ENCODE results near the gene IMMP2L.

Gene IMMP2L

DNA sequence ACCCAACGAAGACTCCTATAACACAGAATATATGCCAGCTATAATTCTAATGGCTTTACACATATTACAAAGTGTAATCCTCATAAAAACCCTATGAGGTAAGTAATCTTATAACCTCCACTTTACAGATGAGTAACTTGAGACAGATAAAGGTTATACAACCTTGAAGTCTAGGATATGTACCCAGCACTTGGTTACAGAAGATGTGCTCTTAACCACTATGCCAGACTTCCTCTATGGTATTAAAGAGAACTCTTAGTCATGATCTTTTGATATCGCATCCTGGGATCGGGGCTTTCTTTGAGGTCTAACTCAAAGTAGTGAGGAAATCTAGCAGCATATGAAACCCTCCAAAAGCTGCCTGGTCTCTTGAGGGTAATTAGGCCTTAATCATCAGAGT is 790.6 kb downstream of the IMMP2L start:
- no peak for DNase-seq (ENCODE audit: low read depth in 2 of 3, low spot score in 2 of 3)

DNA sequence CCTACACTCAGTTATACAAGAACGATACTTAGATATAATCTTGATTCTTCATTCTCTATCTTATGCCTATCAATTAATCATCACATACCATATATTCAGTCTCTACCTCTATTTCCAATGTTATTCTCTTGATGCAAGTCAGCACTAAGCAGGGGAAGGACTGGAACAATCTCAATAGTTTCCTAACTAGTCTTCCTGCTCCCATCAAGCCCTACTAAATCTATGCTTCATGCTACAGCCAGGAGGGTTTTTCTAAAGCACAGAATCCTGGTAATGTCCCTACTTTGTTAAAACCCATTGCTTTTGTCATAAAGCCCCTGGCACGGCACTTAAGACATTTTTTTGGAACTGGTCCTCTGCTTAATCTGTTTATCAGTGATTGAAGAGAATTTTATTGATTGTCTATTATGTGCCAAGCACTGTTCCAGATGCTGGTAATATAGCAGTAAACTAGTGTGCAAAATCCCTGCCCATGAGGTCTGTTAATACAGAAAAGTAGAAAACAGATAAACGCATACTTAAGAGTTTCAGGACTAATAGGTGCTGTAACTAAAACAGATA is 794.7 kb downstream of the IMMP2L start:
- DNase-seq (ENCODE audit: low read depth in 2 of 3, low spot score in 2 of 3), result no peak

DNA sequence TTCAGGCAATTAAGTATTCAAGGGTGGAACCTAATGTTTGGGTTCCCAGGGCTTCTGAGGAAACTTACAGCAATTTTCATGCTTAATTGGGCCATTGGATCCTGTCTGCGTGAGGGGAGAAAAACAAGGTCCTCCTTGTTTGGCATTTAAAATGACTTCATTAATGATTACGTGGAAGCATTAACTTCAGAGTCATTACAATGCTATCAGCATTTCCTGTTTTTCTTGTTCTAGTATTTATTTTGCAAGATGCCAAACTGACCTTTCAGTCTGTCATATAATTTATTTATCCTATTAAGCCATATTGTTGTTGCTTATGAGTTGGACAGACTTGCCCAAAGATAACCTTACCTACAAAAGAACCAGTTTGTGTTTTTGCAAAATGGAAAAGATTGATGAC is 795.4 kb downstream of the IMMP2L start:
- DNase-seq (ENCODE audit: low read depth in 2 of 3, low spot score in 2 of 3), result no peak

DNA sequence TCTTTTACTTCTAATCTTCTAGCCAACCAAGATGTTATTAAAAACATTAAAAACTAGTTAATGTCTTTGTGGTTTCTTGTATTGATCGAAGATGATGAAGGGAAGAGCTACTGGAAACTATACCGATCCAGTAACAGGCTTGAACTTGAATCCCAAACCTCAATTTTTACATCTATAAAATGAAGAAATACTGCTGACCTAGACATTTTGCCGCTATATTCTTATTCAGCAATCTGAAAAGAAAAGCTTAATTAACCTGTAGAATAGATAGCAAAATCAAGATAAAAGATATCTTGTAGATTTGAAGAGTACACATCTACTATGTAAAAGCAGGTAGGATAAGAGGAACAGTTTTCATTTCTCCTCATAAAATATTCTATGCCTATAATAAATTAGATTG is 797.4 kb downstream of the IMMP2L start:
- DNase-seq (ENCODE audit: low read depth in 2 of 3, low spot score in 2 of 3), result no peak

DNA sequence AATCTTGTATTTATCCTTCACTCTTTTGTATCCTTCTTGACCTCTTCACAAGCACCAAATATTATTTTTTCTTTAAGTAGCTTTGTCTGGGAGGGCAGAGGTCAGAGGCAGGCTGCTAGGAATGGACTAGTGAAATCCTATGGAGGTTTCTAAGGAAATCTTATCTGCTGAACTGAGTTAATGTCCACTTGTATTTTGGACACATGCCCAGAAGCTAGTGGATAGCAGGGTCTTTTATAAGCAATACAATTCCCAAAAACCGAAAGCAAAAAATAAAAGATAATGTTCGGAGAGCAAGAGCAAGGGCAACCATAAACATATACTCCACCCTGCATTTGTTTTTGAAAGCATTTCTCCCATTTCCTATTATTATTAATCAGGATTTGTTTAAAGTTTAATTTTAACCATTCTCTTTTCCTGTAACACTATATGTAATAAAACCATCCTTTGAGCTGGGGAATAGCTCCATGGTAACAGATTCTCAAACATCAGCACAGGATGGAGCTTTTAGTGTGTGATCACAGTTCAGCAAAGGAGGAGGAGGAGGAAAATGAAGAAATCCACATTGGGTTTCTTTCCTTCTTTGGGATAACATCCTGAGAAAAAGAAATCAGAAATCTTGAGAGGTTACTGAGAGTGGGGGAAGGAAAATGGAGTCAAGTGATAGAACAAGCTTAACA is 799.6 kb downstream of the IMMP2L start:
- no peak for DNase-seq (ENCODE audit: low read depth in 2 of 3, low spot score in 2 of 3)

DNA sequence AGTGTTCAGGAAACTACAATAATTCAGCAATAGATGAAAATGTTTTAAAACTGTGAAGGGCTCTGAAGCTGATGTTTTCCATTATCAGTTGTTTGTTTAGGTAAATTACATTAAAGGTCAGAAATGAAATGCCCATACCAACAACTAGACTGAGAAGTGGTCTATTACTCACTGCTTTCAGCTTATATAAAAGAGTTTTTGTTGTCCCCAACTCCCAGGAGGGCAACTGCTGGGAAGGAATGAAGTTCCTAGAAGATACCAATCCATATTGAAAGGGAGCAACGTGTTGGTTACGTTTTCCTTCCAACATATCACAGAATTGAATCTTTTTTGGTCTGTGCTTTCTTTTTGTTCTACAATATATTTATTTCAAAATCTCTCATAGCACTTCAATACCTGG is 802.0 kb downstream of the IMMP2L start:
- no peak for DNase-seq (ENCODE audit: low read depth in 2 of 3, low spot score in 2 of 3)

DNA sequence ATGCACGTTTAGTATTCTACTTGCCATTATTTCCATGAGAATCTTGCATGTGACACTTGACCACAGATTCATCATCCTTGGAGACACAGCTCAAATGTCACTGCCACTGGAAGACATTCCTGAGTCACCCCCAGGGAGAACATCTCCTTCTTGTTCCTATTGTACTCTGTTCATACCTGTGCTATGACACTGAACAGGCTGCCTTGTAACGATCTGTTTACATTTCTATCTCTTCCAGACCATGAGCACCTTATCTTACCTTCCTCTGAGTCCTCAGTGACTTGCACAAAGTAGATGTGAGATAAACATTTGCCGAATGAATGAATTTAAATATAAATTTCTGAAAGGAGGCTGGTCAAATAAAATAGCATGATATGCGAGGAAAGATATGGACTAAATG is 803.2 kb downstream of the IMMP2L start:
- no peak for DNase-seq (ENCODE audit: low read depth in 2 of 3, low spot score in 2 of 3)

DNA sequence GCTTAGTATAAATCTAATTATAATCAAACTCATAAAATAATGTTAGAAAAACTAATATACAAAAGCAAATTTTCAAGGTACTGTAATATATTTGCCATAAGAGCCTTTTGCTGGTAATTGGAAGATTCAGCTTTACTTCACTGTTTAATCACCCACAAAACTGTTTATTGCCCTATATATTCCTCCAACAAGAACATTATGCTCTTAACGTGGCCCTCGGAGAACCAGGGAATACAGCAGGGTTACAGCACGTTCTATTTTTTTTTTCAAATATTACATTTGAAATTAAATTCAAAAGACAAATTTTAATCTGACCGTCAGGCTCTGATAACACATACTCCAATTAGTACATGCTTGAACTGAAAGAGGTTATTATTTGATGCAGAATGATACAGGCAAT is 807.6 kb downstream of the IMMP2L start:
- no peak for DNase-seq (ENCODE audit: low read depth in 2 of 3, low spot score in 2 of 3)

DNA sequence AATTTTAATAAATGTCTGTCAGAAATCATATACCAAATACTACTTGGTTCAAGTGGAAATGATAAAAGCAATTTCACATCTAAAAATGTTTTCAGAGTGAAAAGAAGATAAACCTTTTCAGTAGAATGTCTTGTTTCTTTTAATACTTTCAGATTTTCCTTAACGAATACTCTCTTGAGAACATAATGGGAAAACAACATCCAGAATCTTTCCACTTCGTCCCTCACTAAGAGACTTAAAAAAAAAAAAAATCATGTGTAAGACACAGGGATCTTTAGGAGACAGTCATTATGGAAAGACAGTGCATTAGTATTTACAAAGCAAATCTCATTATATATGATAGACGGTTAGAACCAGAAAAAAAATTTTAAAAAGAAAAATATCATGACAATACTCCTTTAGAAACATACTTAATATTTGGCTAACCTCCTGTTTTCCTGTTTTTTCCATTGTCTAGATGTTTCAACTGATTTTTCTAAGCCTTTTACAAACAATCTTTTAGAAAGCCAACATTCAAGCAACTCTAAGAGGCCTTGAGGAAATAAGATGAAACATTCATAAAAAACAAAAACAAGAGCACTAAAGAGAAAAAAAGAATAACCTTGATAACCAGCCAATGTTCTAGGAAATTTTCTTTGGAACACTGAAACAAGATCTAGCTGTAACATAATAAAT is 811.2 kb downstream of the IMMP2L start:
- no peak for DNase-seq (ENCODE audit: low read depth in 2 of 3, low spot score in 2 of 3)

DNA sequence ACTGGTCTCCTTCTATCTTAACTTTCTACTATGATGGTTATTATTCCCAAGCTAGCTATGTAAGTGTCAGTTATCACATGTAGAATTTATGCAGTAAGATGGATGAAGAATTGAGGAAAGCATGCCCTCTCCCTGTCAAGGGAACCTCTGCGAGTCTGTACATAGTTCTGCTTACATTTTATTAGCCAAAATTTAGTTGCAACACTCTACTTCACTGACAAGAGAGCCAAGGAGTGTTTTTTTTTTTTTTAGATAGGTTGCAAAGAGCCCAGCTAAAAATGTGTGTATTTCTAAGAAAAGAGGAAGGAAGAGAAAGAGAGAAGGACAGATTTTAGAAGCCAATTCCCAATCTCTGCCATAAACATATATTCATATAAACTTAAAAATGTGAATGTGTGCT is 829.1 kb downstream of the IMMP2L start:
- DNase-seq (ENCODE audit: low read depth in 2 of 3, low spot score in 2 of 3), result no peak

DNA sequence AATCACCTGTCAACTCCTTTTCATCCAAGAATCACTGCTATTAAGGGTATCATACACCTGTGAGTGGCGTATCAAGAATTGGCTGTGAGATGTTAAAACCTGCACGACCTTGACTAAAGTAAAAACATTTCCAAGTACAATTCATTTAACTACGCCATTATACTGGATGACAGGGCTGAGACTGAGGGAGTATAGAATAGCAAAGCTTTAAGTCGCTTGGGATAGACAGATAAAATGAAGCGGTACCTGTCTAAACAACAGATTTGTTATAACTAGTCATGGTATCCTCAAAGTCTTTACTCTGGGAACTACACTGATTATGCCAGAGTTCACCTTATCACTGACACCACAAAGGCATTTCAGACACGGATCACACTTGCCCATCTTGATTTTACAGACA is 837.5 kb downstream of the IMMP2L start:
- no peak for DNase-seq (ENCODE audit: low read depth in 2 of 3, low spot score in 2 of 3)

DNA sequence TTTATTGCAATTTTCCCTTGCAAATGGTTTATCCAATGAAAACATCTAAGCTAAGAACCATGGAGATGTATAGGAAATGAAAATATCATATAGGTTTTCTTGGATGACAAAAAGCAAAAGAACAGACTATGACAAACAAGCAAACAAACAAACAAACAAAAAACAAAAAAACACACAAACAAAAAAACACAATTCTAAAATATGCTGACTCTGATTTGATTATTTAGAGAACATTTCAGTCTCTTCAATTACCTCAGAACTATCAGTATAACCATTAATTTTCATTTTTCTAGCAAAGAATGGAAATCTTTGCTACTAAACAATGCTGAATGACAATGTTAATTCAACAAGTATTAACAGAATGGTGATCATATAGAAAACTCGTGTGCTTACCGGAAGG is 840.9 kb downstream of the IMMP2L start:
- DNase-seq (ENCODE audit: low read depth in 2 of 3, low spot score in 2 of 3), result no peak

DNA sequence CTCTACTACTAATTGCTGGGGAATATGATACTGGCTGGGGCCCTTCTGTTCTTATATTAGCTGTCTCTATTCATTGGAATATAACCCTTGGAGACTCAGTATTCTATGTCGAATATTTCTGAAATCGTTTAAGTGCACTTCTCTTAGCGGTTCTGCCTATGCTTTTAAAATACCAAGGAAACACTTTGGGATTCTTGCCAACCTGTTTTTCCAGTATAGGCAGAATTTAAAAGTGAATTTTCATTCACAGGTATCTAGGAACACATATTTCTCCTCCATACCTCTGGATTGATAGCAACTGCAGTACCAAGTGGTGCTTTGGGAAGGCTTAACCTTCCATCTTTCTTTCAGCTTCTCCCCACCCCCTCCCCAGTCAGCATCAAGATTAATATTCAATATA is 841.7 kb downstream of the IMMP2L start:
- no peak for DNase-seq (ENCODE audit: low read depth in 2 of 3, low spot score in 2 of 3)

DNA sequence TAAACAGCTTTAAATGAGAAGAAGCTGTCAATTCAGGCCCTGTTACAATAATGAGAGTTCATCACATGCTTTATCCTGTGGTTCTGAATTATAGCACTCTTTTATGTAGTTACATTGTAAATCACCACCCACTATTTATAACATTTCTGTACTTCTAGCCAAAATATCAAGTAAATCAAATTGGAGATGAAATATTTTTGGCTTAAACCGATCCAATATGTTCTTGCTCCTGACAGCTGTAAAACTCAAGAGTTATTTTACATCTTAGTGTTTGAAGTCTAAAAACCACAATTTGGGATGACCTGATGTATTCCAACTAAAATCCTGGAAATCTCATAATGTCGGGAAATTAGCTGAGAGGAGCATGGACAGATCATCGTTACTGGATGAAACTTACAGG is 842.6 kb downstream of the IMMP2L start:
- no peak for DNase-seq (ENCODE audit: low read depth in 2 of 3, low spot score in 2 of 3)

DNA sequence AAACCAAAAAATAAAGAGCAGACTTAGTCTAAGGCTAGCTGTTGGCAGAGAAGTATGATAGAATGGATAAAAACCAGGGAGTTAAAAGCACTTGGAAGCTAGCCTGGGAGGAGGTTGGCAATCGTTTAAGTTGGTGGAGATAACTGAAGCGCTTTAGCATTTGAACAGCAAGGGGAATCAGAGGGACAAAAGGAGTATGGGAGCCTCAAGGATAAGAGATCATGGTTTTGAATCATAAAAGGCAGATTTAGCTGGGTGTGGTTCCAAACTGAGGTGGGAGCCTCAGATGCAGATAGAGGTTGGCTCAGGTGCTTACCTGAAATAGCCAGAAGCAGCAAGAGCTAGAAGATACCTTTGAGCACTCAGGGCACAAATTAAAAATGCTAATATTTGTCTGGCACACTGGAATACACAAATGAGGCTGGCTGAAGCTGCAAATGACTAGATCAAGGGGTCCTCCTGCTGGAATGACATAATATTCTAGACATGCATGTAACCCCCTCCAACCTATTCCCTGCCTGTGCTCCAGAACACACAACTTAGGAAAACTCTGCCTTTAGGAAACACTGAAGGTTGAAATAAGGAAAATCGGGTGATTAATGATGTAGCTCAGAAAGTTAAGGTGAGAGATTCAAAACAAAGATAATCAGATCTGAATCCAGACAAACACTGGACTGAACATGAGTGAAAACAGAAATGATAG is 843.6 kb downstream of the IMMP2L start:
- DNase-seq (ENCODE audit: low read depth in 2 of 3, low spot score in 2 of 3), result no peak

DNA sequence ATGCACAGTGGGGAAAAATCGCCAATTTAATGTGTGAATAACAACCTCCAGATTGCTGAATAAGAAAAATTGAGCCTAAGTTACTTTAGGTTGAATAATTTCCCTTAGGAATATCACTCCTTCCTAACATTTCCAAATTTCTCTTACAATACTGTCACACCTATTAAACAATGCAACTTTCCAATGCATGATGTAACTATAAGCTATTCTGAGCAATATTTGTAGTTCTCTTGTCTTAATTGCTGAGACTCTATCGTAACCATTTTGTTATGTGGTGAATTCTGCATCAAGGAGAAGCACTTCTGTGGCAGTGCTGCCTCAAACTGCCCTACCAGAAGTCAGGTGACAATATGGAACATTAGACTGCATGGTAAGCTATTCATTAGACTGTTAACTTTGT is 858.1 kb downstream of the IMMP2L start:
- DNase-seq (ENCODE audit: low read depth in 2 of 3, low spot score in 2 of 3), result no peak

DNA sequence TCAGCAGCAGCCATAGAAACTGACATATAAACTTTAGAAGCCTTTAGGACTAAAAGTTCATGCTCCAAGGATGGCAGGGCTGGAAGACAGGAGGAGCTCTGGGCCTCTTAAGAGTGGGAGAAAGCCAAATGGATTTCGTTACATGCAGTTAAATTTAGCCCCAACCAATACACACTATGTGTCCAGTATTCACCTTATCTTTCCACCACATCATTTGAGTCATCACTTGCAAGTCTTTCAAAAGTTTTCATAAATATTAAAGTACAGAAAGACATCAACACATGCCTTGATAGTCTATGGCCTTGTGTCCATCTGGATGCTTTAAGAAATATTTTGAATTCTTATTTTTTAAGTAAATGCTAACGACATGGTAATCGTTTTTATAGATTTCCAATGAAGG is 863.7 kb downstream of the IMMP2L start:
- DNase-seq (ENCODE audit: low read depth in 2 of 3, low spot score in 2 of 3), result no peak

DNA sequence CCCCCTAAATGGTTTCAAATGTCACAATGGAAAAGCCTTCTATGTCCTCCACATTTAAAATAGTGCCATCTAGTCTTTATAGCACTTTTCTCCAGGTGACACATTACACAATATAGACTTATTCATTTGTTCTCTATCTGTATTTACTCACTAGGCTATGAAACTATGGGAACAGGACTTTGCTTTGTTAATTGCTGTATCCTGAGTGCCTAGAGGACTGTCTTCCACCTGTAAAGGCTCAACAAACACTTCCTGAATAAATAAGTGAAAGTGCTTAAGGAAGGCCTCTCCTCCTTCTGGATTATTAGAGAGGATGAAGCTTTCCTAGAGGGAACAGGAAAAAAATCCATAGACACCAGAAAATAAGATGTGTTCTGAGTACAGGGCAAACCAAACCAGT is 868.9 kb downstream of the IMMP2L start:
- DNase-seq (ENCODE audit: low read depth in 2 of 3, low spot score in 2 of 3), result no peak

DNA sequence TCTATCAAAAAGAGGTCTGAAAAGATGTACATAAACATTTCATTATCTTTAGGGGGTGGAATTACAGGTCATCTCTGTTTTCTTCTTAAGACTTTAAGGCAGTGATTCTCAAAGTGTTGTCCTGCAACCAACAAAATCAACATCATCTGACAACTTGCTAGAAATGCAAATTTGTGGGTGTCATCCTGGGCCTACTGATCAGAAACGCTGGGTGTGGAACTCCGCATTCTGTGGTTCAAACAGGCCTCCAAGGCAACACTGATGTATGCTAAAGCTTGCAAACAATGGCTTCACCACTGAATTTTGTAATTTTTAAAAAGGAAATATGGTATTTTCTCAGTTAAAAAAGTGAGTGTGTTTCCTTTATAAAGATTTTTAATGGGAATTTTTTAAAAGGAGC is 873.4 kb downstream of the IMMP2L start:
- no peak for DNase-seq (ENCODE audit: low read depth in 2 of 3, low spot score in 2 of 3)

DNA sequence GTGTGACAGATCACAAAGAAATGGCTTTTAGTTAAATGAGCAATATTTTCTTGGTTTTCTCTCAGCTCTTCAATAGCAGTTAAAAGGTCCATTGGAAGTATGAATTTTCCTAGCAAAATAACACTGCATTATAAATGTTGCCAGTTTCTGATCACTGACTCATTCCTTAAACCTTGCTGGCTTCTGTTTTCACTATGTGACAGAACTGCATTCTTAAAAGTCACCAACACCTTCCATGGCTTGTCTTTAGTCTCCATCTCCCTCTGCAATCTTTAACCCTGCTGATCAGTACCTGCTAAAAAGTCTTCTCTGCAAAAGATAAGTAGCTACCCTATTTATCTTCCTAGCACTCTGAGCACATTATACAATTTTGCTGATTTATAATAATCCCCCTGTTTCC is 876.4 kb downstream of the IMMP2L start:
- no peak for DNase-seq (ENCODE audit: low read depth in 2 of 3, low spot score in 2 of 3)

DNA sequence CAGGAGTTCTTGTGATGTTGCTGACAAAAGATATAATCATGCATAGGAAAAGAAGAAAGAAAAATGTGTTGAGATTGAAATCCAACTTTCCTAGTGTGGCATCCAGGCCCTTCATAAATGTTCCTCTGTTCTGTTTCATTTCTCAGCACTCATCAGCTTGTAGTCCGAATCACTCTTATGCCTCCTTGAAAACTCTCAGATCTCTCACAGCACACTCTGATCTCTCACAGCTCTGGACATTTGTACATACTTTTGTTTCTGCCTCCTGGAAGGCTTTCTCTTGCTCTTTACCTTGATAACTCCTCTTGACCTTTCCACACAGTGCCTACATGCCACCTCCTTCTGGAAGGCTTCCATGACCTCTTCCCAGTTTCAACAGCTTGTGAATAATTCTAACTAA is 880.4 kb downstream of the IMMP2L start:
- no peak for DNase-seq (ENCODE audit: low read depth in 2 of 3, low spot score in 2 of 3)

DNA sequence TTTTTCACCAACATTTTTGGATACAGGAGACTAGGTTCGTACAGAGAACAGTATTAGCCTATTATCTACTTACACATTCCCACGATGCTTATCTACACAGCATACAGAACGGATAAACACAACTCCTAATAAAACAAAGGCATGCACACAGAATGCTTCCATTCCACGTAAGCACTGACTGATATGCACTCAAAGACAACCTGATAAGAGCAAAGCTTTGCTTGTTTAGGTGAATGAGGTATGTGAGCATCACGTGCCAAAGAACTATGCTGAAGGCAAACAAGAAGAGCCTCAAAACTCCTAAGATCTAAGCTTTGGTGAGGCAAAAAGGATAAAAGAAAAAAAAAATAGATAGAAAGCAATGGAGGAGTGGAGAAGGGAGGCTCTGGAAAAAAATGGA is 884.9 kb downstream of the IMMP2L start:
- no peak for DNase-seq (ENCODE audit: low read depth in 2 of 3, low spot score in 2 of 3)

Data from activated CD8-positive, alpha-beta memory T cell treated with anti-CD3 and anti-CD28 coated beads for 48 hours (primary cell).